Endothelial cell of umbilical vein (primary cell): Measurements from ENCODE around the gene NUDT16L1. TPM values are rescaled to one million over a fixed set of nuclear protein-coding genes. Genes with fewer than 3 reads are reported as not detected.

Experiments
- BruUV-seq: library from RNA; stranded (reverse); fragments of 400-500 nt; replicated peaks from 2 replicates; lab custom pipeline; 2021; lab: Mats Ljungman, UMichigan
- CTCF ChIA-PET: fragments of 300-600, 350-600 bp; sonication (Branson Sonifier 250); formaldehyde crosslinking; loops from one replicate; lab custom pipeline; 2021; ENCODE audit warnings: antibody characterized with exemption, inconsistent platforms; lab: Charles Lee
- POLR2A ChIA-PET: fragments of 300-600, 350-600 bp; sonication (Branson Sonifier 250); formaldehyde crosslinking; loops from one replicate; lab custom pipeline; 2021; ENCODE audit warnings: antibody characterized with exemption, inconsistent platforms; lab: Charles Lee
- DNase-seq: peaks from one replicate; pipeline ENCODE4 v3.0.0-alpha.2; 2011; ENCODE audit warnings: low read depth, low spot score
- FAIRE-seq: peaks from 2 replicates; lab custom pipeline; 2011; peaks lifted over from hg19 to GRCh38; lab: Jason Lieb, UNC
- H2AFZ ChIP-seq: 2 replicates; pipeline ENCODE4 v1.6.0; 2012; ENCODE audit warnings: low read depth, low read length, control low read depth, inconsistent platforms
- H3K27ac ChIP-seq: 2 replicates; pipeline ENCODE4 v1.5.1; 2011; ENCODE audit warnings: low read depth, mild to moderate bottlenecking, control low read depth, low read length, moderate library complexity; ENCODE audit not compliant: insufficient read depth
- H3K27me3 ChIP-seq, 2 experiments: 2 replicates each; pipeline versions ENCODE4 v1.6.0 to v1.6.1; 2011; ENCODE audit warnings: low read length in 2 of 2, mixed read lengths in 1 of 2; ENCODE audit not compliant: control insufficient read depth in 2 of 2, insufficient read depth in 2 of 2
- H3K36me3 ChIP-seq, 2 experiments: 2 replicates in 1 of 2; 3 replicates in 1 of 2; pipeline ENCODE4 v1.5.1; 2011; ENCODE audit warnings: low read length in 2 of 2, mild to moderate bottlenecking in 1 of 2, moderate library complexity in 1 of 2; ENCODE audit not compliant: control insufficient read depth in 2 of 2, insufficient read depth in 2 of 2; ENCODE audit errors: extremely low read depth in 1 of 2
- H3K4me1 ChIP-seq: 3 replicates; pipeline ENCODE4 v1.5.1; 2011; ENCODE audit warnings: mild to moderate bottlenecking, low read length; ENCODE audit not compliant: control insufficient read depth, insufficient read depth; ENCODE audit errors: extremely low read depth
- H3K4me2 ChIP-seq: 2 replicates; pipeline ENCODE4 v1.6.1; 2011; ENCODE audit warnings: low read length, control low read depth, mixed read lengths; ENCODE audit not compliant: insufficient read depth
- H3K4me3 ChIP-seq, 3 experiments: fragments of 200-600 bp in 1 of 3; sonication (generic), shearing (Covaris generic) in 1 of 3; replicated peaks in 1 of 3; 2 replicates each; pipeline ENCODE4 v1.5.1; 2011 to 2016; ENCODE audit warnings: control low read depth in 3 of 3, low read length in 3 of 3, mild to moderate bottlenecking in 2 of 3, inconsistent platforms in 1 of 3, low read depth in 1 of 3, moderate library complexity in 1 of 3; ENCODE audit not compliant: insufficient read depth in 1 of 3
- H3K79me2 ChIP-seq: 2 replicates; pipeline ENCODE4 v1.6.0; 2012; ENCODE audit warnings: low read length, inconsistent platforms; ENCODE audit not compliant: control insufficient read depth, insufficient read depth
- H3K9ac ChIP-seq: replicated peaks from 2 replicates; pipeline ENCODE3; 2011; ENCODE audit warnings: low read length, control low read depth; ENCODE audit not compliant: insufficient read depth; ENCODE audit errors: extremely low read depth
- H3K9me1 ChIP-seq: replicated peaks from 3 replicates; pipeline ENCODE4 v1.6.0; 2011; ENCODE audit warnings: mild to moderate bottlenecking, low read length; ENCODE audit not compliant: control insufficient read depth, insufficient read depth; ENCODE audit errors: extremely low read depth
- H3K9me3 ChIP-seq: replicated peaks from 2 replicates; pipeline ENCODE4 v1.5.1; 2012; ENCODE audit warnings: low read length, inconsistent platforms; ENCODE audit not compliant: control insufficient read depth, insufficient read depth
- H4K20me1 ChIP-seq: replicated peaks from 2 replicates; pipeline ENCODE3; 2011; ENCODE audit warnings: mild to moderate bottlenecking, low read length; ENCODE audit not compliant: control insufficient read depth, insufficient read depth; ENCODE audit errors: extremely low read depth
- EZH2 ChIP-seq: IDR thresholded peaks from 2 replicates; pipeline ENCODE4 v1.6.1; 2012; ENCODE audit warnings: borderline replicate concordance, low read depth, mild to moderate bottlenecking, moderate library complexity, low read length, inconsistent platforms; ENCODE audit not compliant: severe bottlenecking
- FOS ChIP-seq: IDR thresholded peaks from 2 replicates; pipeline ENCODE4 v1.6.1; 2011; ENCODE audit warnings: mild to moderate bottlenecking, low read length, moderate library complexity, borderline replicate concordance; ENCODE audit not compliant: insufficient read depth
- GATA2 ChIP-seq: IDR thresholded peaks from 2 replicates; pipeline ENCODE4 v1.7.0; 2011; ENCODE audit warnings: low read depth, mild to moderate bottlenecking, moderate library complexity, mixed read lengths, low read length; ENCODE audit not compliant: insufficient read length, insufficient read depth
- MYC ChIP-seq: IDR thresholded peaks from one replicate; pipeline ENCODE4 v1.6.1; 2011; ENCODE audit warnings: mild to moderate bottlenecking, low read depth, low read length
- POLR2A ChIP-seq: IDR thresholded peaks from 2 replicates; pipeline ENCODE4 v1.6.1; 2012; ENCODE audit warnings: low read depth, mild to moderate bottlenecking, control low read depth, low read length
- POLR2AphosphoS5 ChIP-seq: IDR thresholded peaks from 2 replicates; pipeline ENCODE4 v1.6.1; 2012; ENCODE audit warnings: low read depth, mild to moderate bottlenecking, control low read depth, low read length, moderate library complexity; ENCODE audit not compliant: insufficient read depth
- dilution Hi-C: fragments of 300-500 bp; cut with MboI; formaldehyde crosslinking; loops from one replicate; pipeline ENCODE4 v1.15.0; 2019; ENCODE audit warnings: low sequenced_read_pairs; ENCODE audit not compliant: extremely low pct_ligation_motif_present
- intact Hi-C: fragments of 100-400 bp; cut with micrococcal nuclease; formaldehyde crosslinking; loops from one replicate; pipeline ENCODE4 v1.10.0; 2022
- polyA plus RNA-seq, 4 experiments: library from polyadenylated mRNA; depleted of rRNA in 3 of 4; stranded (reverse) in 3 of 4; unstranded in 1 of 4; fragments of >200 nt; gene quantifications; 2 replicates each; pipeline versions ENCODE4 v1.2.1 to v1.2.3, GENCODE V29; 2011 to 2012; ENCODE audit warnings: missing spikeins in 1 of 4
- total RNA-seq: library from RNA; stranded (reverse); gene quantifications from 2 replicates; pipeline ENCODE4 v1.2.3, GENCODE V29; 2021
- TF ChIP-seq, protein P1 (sequence below), 2 donors: IDR thresholded peaks; 1 replicate in 1 of 2; 2 replicates in 1 of 2; pipeline ENCODE4 v1.5.1; 2011; ENCODE audit warnings: low read length in 2 of 2, mild to moderate bottlenecking in 2 of 2, moderate library complexity in 2 of 2, control low read depth in 1 of 2, inconsistent platforms in 1 of 2, low read depth in 1 of 2; ENCODE audit not compliant: insufficient read depth in 1 of 2; ENCODE audit errors: extremely low read depth in 1 of 2

Gene NUDT16L1
- total and polyA plus RNA-seq, 2 donors (not counting 3 experiments of a cell fraction or from before 2014, with no cell fraction given) = 24.7 to 53.1 TPM

- no peak for FAIRE-seq
- TF ChIP-seq MYC (no peak), EZH2 (no peak), FOS (no peak)
Observed at GRCh38 chr16:4667203-4667963, 26.0 kb upstream of the NUDT16L1 start.

DNA sequence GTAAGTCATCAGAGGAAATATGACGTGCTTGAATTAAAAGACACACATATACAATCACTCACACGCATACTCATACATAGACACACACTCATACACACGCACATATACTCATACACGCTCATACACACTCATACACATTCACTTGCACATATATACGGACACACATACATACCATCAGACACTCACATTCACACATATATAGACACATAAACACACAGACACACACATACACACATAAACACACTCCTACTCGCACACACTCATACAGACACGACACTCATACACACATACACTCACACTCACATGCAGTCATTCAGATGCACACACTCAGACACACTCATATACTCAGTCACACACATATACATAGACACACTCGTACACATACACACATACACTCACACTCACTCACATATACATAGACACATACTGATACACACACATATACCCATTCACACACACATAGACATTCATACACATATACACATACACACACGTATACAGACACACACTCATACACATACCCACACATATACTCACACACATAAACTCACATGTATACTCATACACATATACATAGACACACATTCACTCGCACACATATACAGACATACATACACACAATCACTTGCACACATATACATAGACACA lies 24.9 kb upstream of the NUDT16L1 start:
- POLR2A ChIA-PET = no interaction called here
- FAIRE-seq (no peak), DNase-seq (no peak)
- no peaks in the 10 kb centered on the region for H4K20me1 ChIP-seq
- H2AFZ ChIP-seq = no peak overlapping the region
- no peaks in the 10 kb centered on the region for H3K9me1 ChIP-seq
- H3K36me3 ChIP-seq = peaks cover 2 to 43% of the 10 kb centered on the region in 2 experiments
- TF ChIP-seq MYC (no peak), POLR2AphosphoS5 (no peak), FOS (no peak), EZH2 (no peak), GATA2 (no peak), POLR2A (no peak)
- TF ChIP-seq, protein P1, sequence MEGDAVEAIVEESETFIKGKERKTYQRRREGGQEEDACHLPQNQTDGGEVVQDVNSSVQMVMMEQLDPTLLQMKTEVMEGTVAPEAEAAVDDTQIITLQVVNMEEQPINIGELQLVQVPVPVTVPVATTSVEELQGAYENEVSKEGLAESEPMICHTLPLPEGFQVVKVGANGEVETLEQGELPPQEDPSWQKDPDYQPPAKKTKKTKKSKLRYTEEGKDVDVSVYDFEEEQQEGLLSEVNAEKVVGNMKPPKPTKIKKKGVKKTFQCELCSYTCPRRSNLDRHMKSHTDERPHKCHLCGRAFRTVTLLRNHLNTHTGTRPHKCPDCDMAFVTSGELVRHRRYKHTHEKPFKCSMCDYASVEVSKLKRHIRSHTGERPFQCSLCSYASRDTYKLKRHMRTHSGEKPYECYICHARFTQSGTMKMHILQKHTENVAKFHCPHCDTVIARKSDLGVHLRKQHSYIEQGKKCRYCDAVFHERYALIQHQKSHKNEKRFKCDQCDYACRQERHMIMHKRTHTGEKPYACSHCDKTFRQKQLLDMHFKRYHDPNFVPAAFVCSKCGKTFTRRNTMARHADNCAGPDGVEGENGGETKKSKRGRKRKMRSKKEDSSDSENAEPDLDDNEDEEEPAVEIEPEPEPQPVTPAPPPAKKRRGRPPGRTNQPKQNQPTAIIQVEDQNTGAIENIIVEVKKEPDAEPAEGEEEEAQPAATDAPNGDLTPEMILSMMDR (IDR thresholded peaks at IDR 0.05; ENCODE audit: extremely low read depth in 1 of 2, insufficient read depth in 1 of 2, low read depth in 1 of 2, low read length in 2 of 2) = no peak
- dilution Hi-C loops = no loop called here
- intact Hi-C loops = no loop called here
- no peaks in the 10 kb centered on the region for H3K27me3 ChIP-seq
- no peaks in the 10 kb centered on the region for H3K9me3 ChIP-seq
- H3K9ac ChIP-seq = no peak overlapping the region
- H3K4me1 ChIP-seq = no peaks in the 10 kb centered on the region
- BruUV-seq = TSS peak; percentile 61
- H3K27ac ChIP-seq = no peak overlapping the region
- no peaks in the 10 kb centered on the region for H3K79me2 ChIP-seq
- no peak overlapping the region for H3K4me2 ChIP-seq
- CTCF ChIA-PET = no interaction called here
- H3K4me3 ChIP-seq = no peak overlapping the region

More at GRCh38 chr16:4667203-4667963, 26.0 kb upstream of the NUDT16L1 start:
- no peaks in the 10 kb centered on the region for H3K4me1 ChIP-seq
- no peaks in the 10 kb centered on the region for H3K79me2 ChIP-seq
- ChIA-PET CTCF (no interaction called here), POLR2A (no interaction called here)
- no peak for DNase-seq
- H2AFZ ChIP-seq = no peak overlapping the region
- intact Hi-C loops = no loop called here
- H3K27me3 ChIP-seq = no peaks in the 10 kb centered on the region
- no peaks in the 10 kb centered on the region for H3K9me3 ChIP-seq
- H3K36me3 ChIP-seq = peaks cover 0 to 39% of the 10 kb centered on the region in 2 experiments
- H3K9me1 ChIP-seq = no peaks in the 10 kb centered on the region
- H4K20me1 ChIP-seq = no peaks in the 10 kb centered on the region
- H3K27ac ChIP-seq = no peak overlapping the region
- no peak overlapping the region for H3K4me2 ChIP-seq
- H3K9ac ChIP-seq = no peak overlapping the region
- no TSS peak for BruUV-seq
- dilution Hi-C loops = no loop called here
- no peak overlapping the region for H3K4me3 ChIP-seq
